ENCODE measurements around the gene MYOG. TPM values are rescaled to one million over a fixed set of nuclear protein-coding genes. Genes with fewer than 3 reads are reported as not detected.

Gene MYOG
- total and polyA plus RNA-seq, 4 experiments from 2014 or later, result not detected

- Histone ChIP-seq H3K27ac (ENCODE audit: low read depth, low read length) (no peak overlapping the region), H3K27me3 (ENCODE audit: insufficient read depth, low read length) (peaks cover 27% of the 10 kb centered on the region), H3K9me3 (ENCODE audit: control insufficient read depth in 1 of 2, low read length in 2 of 2) (no peaks in the 10 kb centered on the region), H3K4me3 (ENCODE audit: low read length in 2 of 2) (no peak overlapping the region), H3K4me1 (ENCODE audit: insufficient read depth, low read length) (no peaks in the 10 kb centered on the region), H3K36me3 (ENCODE audit: insufficient read depth, low read length) (no peaks in the 10 kb centered on the region)
- Mint-ChIP-seq H3K27ac (no peak overlapping the region), H3K36me3 (no peaks in the 10 kb centered on the region), H3K4me3 (no peak overlapping the region), H3K27me3 (peaks cover 52 to 60% of the 10 kb centered on the region in 2 donors), H3K4me1 (peaks cover 5 to 11% (median 7%) of the 10 kb centered on the region in 4 donors), H3K9me3 (peaks cover 0 to 3% (median 0%) of the 10 kb centered on the region in 8 donors)
- no peak for DNase-seq
- ChIA-PET CTCF (ENCODE audit: partially characterized antibody) (no interaction called here), POLR2A (ENCODE audit: partially characterized antibody) (no interaction called here)
- intact Hi-C loops (cut with micrococcal nuclease), result no loop called here
Observed at GRCh38 chr1:203122159-203122558, 36.3 kb upstream of the MYOG start.

- Histone ChIP-seq H3K27me3 (ENCODE audit: insufficient read depth, low read length) (peaks cover 20% of the 10 kb centered on the region), H3K27ac (ENCODE audit: low read depth, low read length) (no peak overlapping the region), H3K4me1 (ENCODE audit: insufficient read depth, low read length) (no peaks in the 10 kb centered on the region), H3K4me3 (ENCODE audit: low read length in 2 of 2) (no peak overlapping the region), H3K36me3 (ENCODE audit: insufficient read depth, low read length) (no peaks in the 10 kb centered on the region), H3K9me3 (ENCODE audit: control insufficient read depth in 1 of 2, low read length in 2 of 2) (no peaks in the 10 kb centered on the region)
- Mint-ChIP-seq H3K9me3 (no peaks in the 10 kb centered on the region), H3K4me3 (no peak overlapping the region), H3K27me3 (peaks cover 51 to 58% of the 10 kb centered on the region in 2 donors), H3K4me1 (peaks cover 0 to 7% (median 2%) of the 10 kb centered on the region in 4 donors), H3K27ac (no peak overlapping the region), H3K36me3 (no peaks in the 10 kb centered on the region)
- intact Hi-C loops (cut with micrococcal nuclease), result no loop called here
- POLR2A ChIA-PET (ENCODE audit: partially characterized antibody), result no interaction called here
- DNase-seq, result no peak
- CTCF ChIA-PET (ENCODE audit: partially characterized antibody), result no interaction called here
Observed at GRCh38 chr1:203121186-203122015, 35.6 kb upstream of the MYOG start.

GRCh38 chr1:203120325-203121153 lies 34.7 kb upstream of the MYOG start:
- Histone ChIP-seq H3K27ac (ENCODE audit: low read depth, low read length) (no peak overlapping the region), H3K4me1 (ENCODE audit: insufficient read depth, low read length) (no peaks in the 10 kb centered on the region), H3K27me3 (ENCODE audit: insufficient read depth, low read length) (peaks cover 16% of the 10 kb centered on the region), H3K36me3 (ENCODE audit: insufficient read depth, low read length) (no peaks in the 10 kb centered on the region), H3K9me3 (ENCODE audit: control insufficient read depth in 1 of 2, low read length in 2 of 2) (no peaks in the 10 kb centered on the region), H3K4me3 (ENCODE audit: low read length in 2 of 2) (no peak overlapping the region)
- intact Hi-C loops (cut with micrococcal nuclease), result no loop called here
- Mint-ChIP-seq H3K4me3 (no peak overlapping the region), H3K36me3 (no peaks in the 10 kb centered on the region), H3K27me3 (peaks cover 48 to 57% of the 10 kb centered on the region in 2 donors), H3K4me1 (peaks cover 0 to 5% (median 2%) of the 10 kb centered on the region in 4 donors), H3K9me3 (no peaks in the 10 kb centered on the region), H3K27ac (no peak overlapping the region)
- DNase-seq, result no peak
- CTCF ChIA-PET (ENCODE audit: partially characterized antibody), result no interaction called here
- POLR2A ChIA-PET (ENCODE audit: partially characterized antibody), result no interaction called here

DNA sequence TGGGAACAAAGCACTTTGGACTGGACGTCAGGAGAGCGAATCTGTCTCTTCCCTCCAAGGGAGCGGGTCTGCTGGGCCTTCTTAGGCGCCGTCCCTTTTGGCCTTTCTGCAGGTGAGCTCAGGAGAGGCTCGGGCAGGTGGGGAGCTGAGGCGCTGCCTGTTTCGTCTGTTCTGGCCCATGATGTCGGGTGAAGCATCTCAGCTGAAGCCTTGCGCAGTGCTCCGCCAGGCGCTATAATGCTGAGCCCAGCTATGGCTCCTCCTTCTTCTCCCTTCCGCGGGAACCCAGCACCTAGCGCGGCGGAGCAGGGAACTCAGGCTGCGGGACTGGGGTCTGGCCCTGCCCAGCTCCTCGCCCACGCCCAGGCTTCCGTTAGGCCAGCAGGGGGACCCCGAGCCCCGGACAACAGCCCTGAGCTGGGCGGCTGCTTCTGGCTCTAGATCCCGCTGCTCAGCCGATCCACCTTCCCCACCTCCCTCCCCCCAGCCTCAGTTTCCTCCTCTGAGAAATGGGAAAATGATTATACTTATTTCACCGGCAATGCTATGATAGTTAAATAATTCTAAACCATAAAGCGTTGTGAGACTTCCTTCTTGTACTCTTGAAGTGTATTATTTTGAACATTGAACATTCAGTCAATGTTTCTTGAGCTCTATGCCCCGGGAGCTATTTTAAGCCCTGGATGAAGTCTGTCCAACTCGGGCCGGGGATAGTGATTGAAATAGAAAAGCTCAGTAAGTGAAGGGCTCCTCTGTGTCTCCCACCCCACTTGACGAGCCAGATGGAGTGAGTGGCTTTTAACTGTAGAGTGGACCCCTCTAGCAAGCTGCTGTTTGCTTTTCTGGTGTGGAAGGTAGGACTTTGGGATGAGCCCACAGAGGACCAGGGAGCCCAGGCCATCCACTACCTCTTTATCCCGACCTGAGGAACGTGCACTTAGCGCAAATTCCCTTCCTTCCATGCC lies 32.1 kb upstream of the MYOG start:
- intact Hi-C loops (cut with micrococcal nuclease), result no loop called here
- H3K4me1 Mint-ChIP-seq, result peaks cover 0 to 5% (median 2%) of the 10 kb centered on the region in 4 donors
- no peak overlapping the region for H3K27ac Mint-ChIP-seq
- Histone ChIP-seq H3K9me3 (ENCODE audit: control insufficient read depth in 1 of 2, low read length in 2 of 2) (no peaks in the 10 kb centered on the region), H3K27ac (ENCODE audit: low read depth, low read length) (no peak overlapping the region), H3K36me3 (ENCODE audit: insufficient read depth, low read length) (no peaks in the 10 kb centered on the region), H3K4me3 (ENCODE audit: low read length in 2 of 2) (no peak overlapping the region), H3K27me3 (ENCODE audit: insufficient read depth, low read length) (peaks cover 14% of the 10 kb centered on the region), H3K4me1 (ENCODE audit: insufficient read depth, low read length) (no peaks in the 10 kb centered on the region)
- DNase-seq, result no peak
- H3K4me3 Mint-ChIP-seq, result no peak overlapping the region
- CTCF ChIA-PET (ENCODE audit: partially characterized antibody), result interaction anchor here (0.8 to 1.5 kb wide), 4 partner anchors 8 to 151 kb away, joined by 3 to 7 read pairs (median 4); no protein-coding TSS in a partner anchor
- POLR2A ChIA-PET (ENCODE audit: partially characterized antibody), result no interaction called here
- no peaks in the 10 kb centered on the region for H3K9me3 Mint-ChIP-seq
- H3K27me3 Mint-ChIP-seq, result peaks cover 38 to 40% of the 10 kb centered on the region in 2 donors
- no peaks in the 10 kb centered on the region for H3K36me3 Mint-ChIP-seq

DNA sequence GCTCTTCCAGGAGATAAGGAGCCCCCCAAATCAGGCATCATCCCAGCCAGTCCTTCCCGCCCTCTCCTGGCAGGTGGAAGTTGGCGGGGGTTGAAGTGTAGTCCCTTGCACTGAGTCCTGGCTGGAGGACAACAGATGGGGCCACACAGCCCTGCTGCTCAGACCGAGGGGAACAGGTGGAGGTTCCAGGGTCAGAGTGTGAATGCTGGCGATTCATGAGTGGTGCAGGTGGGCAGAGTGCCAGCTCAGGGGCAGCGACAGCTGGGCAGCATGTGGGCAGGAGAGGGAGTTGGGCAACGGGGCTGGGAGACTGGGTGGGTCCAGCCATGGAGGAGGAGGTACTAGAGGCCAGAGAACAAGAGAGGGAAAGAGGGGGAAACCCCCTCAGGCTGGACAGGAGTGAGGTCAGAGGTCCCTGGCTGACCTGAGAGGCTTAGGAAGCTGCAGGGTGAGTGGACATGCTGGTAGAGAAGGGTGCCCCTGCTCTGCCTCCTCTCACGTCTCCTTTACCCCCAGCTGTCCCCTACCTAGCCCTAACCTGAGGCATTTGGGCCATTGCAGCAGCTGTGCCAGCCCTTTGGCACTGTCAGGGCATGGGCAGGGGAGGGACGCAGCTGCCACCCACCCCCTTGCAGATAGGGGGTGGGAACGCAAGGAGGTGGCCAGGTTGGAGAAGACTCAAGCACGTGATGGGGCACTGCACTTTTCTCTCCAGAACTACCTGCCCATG lies 30.4 kb upstream of the MYOG start:
- no peaks in the 10 kb centered on the region for H3K4me1 ChIP-seq (ENCODE audit: insufficient read depth, low read length)
- H3K27ac Mint-ChIP-seq, result no peak overlapping the region
- H3K4me1 Mint-ChIP-seq, result peaks cover 0 to 5% (median under 1%) of the 10 kb centered on the region in 4 donors
- peaks cover 30 to 32% of the 10 kb centered on the region in 2 donors for H3K27me3 Mint-ChIP-seq
- intact Hi-C loops (cut with micrococcal nuclease), result no loop called here
- peaks cover 11% of the 10 kb centered on the region for H3K27me3 ChIP-seq (ENCODE audit: insufficient read depth, low read length)
- no peak for DNase-seq
- H3K4me3 Mint-ChIP-seq, result no peak overlapping the region
- ChIA-PET POLR2A (ENCODE audit: partially characterized antibody) (no interaction called here), CTCF (ENCODE audit: partially characterized antibody) (no interaction called here)
- no peaks in the 10 kb centered on the region for H3K9me3 Mint-ChIP-seq
- no peak overlapping the region for H3K27ac ChIP-seq (ENCODE audit: low read depth, low read length)
- H3K9me3 ChIP-seq (ENCODE audit: control insufficient read depth in 1 of 2, low read length in 2 of 2), result no peaks in the 10 kb centered on the region
- H3K36me3 Mint-ChIP-seq, result no peaks in the 10 kb centered on the region
- H3K4me3 ChIP-seq (ENCODE audit: low read length in 2 of 2), result no peak overlapping the region
- no peaks in the 10 kb centered on the region for H3K36me3 ChIP-seq (ENCODE audit: insufficient read depth, low read length)

GRCh38 chr1:203114202-203114601 lies 28.4 kb upstream of the MYOG start:
- Mint-ChIP-seq H3K4me1 (peaks cover 0 to 2% (median 0%) of the 10 kb centered on the region in 4 donors), H3K4me3 (no peak overlapping the region), H3K27ac (no peak overlapping the region), H3K27me3 (peaks cover 25 to 30% of the 10 kb centered on the region in 2 donors), H3K36me3 (no peaks in the 10 kb centered on the region), H3K9me3 (no peaks in the 10 kb centered on the region)
- POLR2A ChIA-PET (ENCODE audit: partially characterized antibody), result no interaction called here
- intact Hi-C loops (cut with micrococcal nuclease), result no loop called here
- Histone ChIP-seq H3K27me3 (ENCODE audit: insufficient read depth, low read length) (peaks cover 3% of the 10 kb centered on the region), H3K4me3 (ENCODE audit: low read length in 2 of 2) (no peak overlapping the region), H3K9me3 (ENCODE audit: control insufficient read depth in 1 of 2, low read length in 2 of 2) (no peaks in the 10 kb centered on the region), H3K36me3 (ENCODE audit: insufficient read depth, low read length) (no peaks in the 10 kb centered on the region), H3K4me1 (ENCODE audit: insufficient read depth, low read length) (no peaks in the 10 kb centered on the region), H3K27ac (ENCODE audit: low read depth, low read length) (no peak overlapping the region)
- DNase-seq, result no peak
- CTCF ChIA-PET (ENCODE audit: partially characterized antibody), result no interaction called here

Measured in CD4-positive, alpha-beta memory T cell (primary cell).